Right hindlimb (tissue), 1 donor: Measurements from ENCODE around the gene YY1.

Experiments
- DNase-seq: peaks from one replicate; pipeline ENCODE4 v3.0.0-alpha.2; 2018

YY1 gene

GRCh38 chr14:100317912-100318808, 79.2 kb downstream of the YY1 start:
- DNase-seq, result peak; percentile 65

DNA sequence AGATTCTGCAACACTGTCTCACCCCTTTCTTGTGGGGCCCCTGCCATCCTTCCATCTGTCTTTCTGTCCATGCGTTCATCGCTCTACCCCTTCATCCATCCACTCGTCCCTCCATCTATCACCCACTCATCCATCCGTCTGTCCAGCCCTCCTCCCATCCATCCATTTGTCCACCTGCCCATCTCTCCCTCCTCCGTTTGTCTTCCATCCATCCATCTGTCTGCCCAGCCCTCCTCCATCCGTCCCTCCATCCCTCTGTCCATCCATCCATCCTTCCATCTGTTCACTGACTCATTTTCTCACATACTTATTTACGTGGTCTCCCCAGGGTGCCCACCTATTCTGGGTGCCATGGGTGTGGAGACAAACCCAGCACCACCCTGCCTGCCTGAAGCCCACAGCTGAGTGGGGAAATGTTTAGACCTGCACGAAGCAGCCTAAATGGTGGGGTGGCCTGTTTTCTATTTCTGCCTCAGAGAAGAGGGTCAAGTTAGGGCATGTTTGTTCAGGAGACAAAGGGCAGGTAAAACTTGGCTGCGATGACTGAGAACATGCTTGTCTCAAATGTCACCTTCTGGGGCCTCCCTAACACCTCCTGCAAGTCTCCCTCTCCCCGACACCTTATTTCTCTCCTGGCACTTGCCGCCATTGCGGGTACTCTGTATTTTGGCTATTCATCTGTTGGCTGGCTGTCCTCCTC, 81.4 kb downstream of the YY1 start:
- DNase-seq, result no peak

- DNase-seq, result no peak
These were observed 82.7 kb downstream of the YY1 start for GRCh38 chr14:100321473-100322137.

DNA sequence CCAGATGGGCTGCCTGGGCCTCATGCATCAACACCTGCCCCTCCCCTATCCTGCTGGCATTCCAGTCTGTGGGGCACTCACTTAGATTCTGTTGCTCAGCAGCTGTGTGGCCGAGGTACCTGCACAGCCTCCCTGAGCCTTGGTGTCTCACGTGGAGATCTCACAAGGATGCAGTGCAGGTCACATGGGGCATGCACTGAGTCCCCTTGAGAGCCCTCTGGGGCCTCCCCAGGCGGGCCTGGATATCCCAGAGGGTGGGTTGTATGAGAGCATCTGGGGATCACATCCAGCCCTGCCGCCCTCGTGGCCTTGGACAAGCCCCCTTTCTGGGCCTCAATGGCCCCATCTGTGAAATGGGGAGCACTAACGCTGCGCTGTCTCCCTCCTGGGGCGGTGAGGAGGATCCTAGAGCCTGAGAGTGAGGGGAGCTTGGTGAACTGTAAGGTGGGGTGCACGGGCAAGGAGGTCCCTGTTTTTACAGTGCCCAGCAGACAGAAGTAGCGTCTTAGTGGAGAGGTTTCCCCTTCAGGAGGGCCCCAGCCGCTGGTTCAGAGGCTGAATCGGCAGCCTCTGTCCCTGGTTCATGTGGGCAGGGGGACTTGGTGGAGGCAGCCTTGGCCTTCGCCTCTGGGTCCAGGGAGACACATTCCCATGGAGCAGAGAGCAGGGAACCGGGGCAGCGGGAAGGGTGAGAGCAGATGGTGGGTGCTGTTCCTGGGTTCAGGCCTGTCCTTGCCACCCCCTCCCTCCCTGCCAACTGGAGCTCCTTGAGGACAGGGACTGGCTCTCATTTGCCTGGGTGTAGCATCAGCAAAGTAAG, 83.4 kb downstream of the YY1 start:
- no peak for DNase-seq

DNA sequence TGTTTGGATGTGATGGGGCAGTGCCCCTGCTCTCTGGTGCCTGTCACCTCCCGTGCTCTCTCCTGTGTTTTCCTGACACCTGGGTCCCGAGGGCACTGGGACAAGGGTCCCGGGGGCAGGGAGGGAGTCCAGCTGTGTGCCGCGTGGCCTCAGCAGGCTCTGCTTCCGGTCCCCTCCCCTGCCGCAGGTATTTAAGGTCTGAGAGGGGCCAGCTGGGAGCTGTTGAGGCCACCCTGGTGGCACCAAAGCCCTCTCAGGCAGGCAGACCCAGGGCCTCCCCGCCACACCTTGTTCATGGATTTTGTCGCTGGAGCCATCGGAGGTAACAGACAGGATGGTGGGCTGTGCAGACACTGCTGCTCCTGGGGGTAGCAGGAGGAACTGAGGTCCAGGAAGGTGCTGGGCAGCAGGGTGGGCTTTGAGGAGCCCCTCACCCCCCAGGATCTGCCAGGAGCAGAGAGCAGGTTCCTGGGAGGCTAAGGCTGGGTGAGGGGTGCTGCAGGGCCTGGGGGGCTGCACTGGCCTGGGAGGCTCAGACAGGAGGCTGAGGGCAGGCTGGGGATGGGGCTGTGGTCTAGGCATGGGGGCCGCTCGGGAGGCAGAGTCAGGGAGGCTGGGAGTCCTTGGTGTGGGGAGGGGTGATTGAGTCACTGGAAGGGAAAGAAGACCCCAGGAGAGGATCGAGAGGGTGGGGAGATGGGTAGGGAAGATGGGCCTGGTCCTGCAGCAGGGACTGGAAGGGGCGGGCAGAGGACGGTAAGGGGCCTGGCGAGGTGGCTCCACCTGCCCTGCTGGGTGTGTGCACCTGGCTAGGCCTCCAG, 84.4 kb downstream of the YY1 start, which contains the start of gene SLC25A47:
SLC25A47 (plus strand) TSS at position 219 of the 821 bp plus-strand sequence; CDS start at position 295, 76 bp downstream.
- no peak for DNase-seq

DNA sequence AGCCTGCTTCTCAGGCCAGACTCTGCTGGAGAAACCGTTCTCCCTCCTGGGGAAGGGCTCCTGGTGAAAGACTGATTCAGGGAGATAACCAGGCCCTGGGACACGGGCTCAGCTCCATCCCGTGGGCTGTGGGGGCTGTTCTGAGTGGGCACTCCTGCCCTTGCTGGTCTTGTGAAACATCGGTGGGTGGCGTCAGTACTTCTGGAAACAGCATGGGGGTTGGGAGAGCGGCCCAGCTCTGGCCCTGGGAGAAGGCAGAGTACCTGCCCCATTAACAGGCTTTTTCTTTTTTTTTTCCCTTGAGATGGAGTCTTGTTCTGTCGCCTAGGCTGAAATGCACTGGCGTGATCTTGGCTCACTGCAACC, 85.0 kb downstream of the YY1 start:
- no peak for DNase-seq

- no peak for DNase-seq
These were observed 86.3 kb downstream of the YY1 start for GRCh38 chr14:100325231-100325632.

DNA sequence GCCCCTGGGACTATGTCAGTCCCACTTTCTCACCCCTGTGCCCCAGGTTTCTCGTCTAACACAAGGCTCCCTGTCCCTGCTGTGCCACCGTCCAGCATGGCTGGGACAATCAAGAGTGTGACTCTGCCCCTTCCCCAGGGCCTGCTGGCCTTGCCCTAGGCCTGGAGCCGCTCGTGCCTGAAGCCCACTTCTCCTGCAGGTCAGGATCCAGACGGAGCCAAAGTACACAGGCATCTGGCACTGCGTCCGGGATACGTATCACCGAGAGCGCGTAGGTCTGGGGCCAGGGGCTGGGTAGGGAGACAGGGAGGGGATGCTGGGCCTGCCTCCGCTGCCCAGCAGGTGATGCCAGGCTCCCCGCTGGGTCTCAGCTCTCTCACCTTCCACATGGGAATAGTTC, 87.0 kb downstream of the YY1 start:
- no peak for DNase-seq

DNA sequence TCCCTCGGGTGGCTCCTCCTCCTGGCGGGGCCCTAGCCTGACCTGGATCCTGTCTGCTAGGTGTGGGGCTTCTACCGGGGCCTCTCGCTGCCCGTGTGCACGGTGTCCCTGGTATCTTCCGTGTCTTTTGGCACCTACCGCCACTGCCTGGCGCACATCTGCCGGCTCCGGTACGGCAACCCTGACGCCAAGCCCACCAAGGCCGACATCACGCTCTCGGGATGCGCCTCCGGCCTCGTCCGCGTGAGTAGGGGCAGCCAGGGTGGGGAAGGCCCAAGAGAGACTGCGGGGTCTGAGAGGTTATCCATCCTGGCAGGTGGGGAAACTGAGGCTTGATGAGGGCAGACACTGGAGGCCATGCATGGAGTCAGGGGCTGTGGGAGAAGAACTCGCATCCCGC, 88.2 kb downstream of the YY1 start:
- DNase-seq, result no peak

DNA sequence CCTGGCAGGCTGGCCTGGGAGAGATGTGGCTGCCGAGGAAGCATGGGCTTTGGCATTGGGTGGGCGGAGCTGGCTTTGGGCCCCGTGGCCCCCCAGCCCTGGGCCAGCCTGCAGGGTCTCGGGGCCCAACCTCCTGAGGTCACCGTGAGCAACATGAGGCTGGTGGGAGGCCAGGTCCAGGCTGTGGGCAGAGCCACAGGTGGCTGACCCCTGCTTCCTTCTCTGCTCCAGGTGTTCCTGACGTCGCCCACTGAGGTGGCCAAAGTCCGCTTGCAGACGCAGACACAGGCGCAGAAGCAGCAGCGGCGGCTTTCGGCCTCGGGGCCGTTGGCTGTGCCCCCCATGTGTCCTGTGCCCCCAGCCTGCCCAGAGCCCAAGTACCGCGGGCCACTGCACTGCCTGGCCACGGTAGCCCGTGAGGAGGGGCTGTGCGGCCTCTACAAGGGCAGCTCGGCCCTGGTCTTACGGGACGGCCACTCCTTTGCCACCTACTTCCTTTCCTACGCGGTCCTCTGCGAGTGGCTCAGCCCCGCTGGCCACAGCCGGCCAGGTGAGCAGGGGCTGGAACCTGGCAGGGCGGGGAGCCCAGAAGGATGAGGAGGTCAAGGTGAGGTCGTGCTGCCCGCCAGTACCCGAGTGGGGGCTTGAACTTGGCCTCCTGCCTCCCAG, 89.7 kb downstream of the YY1 start:
- DNase-seq, result no peak

DNA sequence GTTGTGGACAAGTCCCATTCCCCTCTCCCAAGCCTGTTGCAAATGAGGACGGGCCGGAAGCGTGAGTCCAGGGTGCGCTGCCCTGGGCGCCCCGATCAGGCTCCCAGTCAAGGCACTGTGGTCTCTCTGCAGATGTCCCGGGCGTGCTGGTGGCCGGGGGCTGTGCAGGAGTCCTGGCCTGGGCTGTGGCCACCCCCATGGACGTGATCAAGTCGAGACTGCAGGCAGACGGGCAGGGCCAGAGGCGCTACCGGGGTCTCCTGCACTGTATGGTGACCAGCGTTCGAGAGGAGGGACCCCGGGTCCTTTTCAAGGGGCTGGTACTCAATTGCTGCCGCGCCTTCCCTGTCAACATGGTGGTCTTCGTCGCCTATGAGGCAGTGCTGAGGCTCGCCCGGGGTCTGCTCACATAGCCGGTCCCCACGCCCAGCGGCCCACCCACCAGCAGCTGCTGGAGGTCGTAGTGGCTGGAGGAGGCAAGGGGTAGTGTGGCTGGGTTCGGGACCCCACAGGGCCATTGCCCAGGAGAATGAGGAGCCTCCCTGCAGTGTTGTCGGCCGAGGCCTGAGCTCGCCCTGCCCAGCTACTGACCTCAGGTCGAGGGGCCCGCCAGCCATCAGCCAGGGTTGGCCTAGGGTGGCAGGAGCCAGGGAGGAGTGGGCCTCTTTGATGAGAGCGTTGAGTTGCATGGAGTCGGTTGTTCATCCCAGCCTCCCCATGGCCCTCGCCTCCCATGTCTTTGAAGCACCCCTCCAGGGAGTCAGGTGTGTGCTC, 90.5 kb downstream of the YY1 start:
- no peak for DNase-seq

- no peak for DNase-seq
These were observed 91.0 kb downstream of the YY1 start for GRCh38 chr14:100330007-100330344.

GRCh38 chr14:100330388-100330931, 91.5 kb downstream of the YY1 start:
- no peak for DNase-seq

- DNase-seq, result no peak
These were observed 93.2 kb downstream of the YY1 start for GRCh38 chr14:100332071-100332639.
